GM12891 (cell line): ENCODE data around the gene B4GALT5.

Experiments
- POLR2A ChIP-seq: IDR thresholded peaks from 2 replicates; pipeline ENCODE4 v1.6.1; 2011; ENCODE audit warnings: low read depth, low read length, control low read depth
- POLR2AphosphoS5 ChIP-seq: IDR thresholded peaks from 2 replicates; pipeline ENCODE4 v1.6.1; 2011; ENCODE audit warnings: low read depth, low read length, control low read depth
- POU2F2 ChIP-seq: IDR thresholded peaks from 2 replicates; pipeline ENCODE4 v1.6.1; 2011; ENCODE audit warnings: low read depth, mild to moderate bottlenecking, control low read depth, low read length, moderate library complexity

DNA sequence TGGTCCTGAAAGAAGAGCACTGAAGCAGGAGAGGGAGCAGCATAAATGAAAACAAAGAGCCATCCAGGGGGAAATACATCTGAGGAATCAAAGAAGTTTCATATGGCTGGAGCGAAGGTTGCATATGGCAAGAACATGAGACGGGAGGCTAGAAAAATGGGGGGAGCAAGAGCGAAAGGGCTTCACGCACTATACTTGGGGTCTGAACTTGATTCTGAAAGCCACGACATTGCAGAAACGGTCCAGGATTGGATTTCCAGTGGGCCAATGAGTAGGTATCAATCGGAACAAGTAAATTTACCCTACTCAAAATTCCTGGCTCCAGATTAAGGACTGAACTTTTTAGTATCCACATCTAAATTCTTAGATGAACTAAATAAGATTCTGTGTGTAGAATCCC lies 47.9 kb downstream of the B4GALT5 start:
- TF ChIP-seq POLR2AphosphoS5 = no peak
- TF ChIP-seq POLR2A = no peak
- TF ChIP-seq POU2F2 = no peak
